OCI-LY7 (cell line): ENCODE measurements around the gene AARSD1.
"Not testable (repeated sequence)": the region's sequence is repeated elsewhere in the genome, so short reads cannot be mapped to it uniquely, and the experiment has no call there.

Source experiments
- CTCF ChIP-seq: fragments of 200-600 bp; sonication (generic); conservative IDR thresholded peaks from 2 replicates; pipeline ENCODE4 v1.5.1; 2014; ENCODE audit warnings: mild to moderate bottlenecking, antibody characterized with exemption, low read length, moderate library complexity, mixed read lengths
- EZH2phosphoT487 ChIP-seq: fragments of 200-600 bp; sonication (generic); IDR thresholded peaks from 2 replicates; pipeline ENCODE4 v1.6.1; 2018; ENCODE audit warnings: low read depth, borderline replicate concordance, mild to moderate bottlenecking, mixed run types, antibody characterized with exemption, low read length, moderate library complexity, mixed read lengths

GRCh38 chr17:42975701-42976100, 11.4 kb upstream of the AARSD1 start:
- TF ChIP-seq CTCF, EZH2phosphoT487: not testable (repeated sequence)
